ENCODE results near the gene PGGHG.
"Not testable (repeated sequence)": the region's sequence is repeated elsewhere in the genome, so short reads cannot be mapped to it uniquely, and the experiment has no call there.

Gene PGGHG

DNA sequence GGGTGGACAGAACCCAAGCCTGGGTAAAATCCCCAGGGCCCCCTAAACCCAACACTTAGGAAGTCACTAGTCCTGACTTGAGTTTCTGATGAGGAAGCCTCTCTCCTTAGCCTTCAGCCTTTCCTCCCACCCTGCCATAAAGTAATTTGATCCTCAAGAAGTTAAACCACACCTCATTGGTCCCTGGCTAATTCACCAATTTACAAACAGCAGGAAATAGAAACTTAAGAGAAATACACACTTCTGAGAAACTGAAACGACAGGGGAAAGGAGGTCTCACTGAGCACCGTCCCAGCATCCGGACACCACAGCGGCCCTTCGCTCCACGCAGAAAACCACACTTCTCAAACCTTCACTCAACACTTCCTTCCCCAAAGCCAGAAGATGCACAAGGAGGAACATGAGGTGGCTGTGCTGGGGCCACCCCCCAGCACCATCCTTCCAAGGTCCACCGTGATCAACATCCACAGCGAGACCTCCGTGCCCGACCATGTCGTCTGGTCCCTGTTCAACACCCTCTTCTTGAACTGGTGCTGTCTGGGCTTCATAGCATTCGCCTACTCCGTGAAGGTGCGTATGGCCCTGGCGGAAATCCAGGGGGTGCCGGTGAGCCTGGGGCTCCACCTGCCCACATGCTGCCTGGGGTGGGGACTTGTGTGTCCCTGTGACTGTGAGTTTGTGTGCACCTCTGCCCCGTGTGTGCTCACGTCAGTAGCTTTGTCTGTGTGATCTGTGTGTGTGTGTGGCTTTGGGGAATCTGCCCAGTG, 25.0 kb downstream of the PGGHG start, which contains the start of gene IFITM1:
TSS of gene IFITM1 (plus strand) at position 254 of the 767 bp plus-strand sequence. CDS start at position 385, 131 bp downstream.
- DNase-seq (ENCODE audit: low read depth), result peak; percentile 66

DNA sequence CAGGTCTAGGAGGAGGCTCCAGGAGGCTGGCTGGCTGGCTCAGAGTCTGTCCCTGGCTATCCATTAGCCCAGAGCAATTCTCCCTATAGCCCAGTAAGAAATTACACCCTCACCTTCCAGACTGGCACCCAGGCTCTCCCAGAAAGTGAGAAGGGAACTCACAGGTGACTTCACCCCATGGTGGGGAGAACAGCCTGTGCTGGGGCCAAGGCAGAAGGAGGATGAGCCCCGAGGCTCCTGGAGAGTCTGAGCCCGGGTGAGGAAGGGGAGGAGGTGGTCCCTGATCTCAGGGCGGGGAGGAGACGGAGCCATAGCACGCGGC, 25.6 kb downstream of the PGGHG start:
- DNase-seq (ENCODE audit: low read depth), result not testable (repeated sequence)

DNA sequence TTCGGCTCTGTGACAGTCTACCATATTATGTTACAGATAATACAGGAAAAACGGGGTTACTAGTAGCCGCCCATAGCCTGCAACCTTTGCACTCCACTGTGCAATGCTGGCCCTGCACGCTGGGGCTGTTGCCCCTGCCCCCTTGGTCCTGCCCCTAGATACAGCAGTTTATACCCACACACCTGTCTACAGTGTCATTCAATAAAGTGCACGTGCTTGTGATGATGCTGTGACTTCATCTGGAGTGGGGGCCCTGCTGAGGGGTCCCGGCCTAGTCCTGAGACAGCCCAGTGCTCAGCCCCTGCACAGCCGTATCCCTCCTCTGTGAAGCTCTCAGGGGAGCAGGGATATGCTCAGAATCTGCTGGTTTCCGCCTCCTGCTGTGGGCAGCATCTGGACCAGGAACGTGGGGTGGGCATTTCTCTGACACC, 26.1 kb downstream of the PGGHG start:
- no peak for DNase-seq (ENCODE audit: low read depth)

DNA sequence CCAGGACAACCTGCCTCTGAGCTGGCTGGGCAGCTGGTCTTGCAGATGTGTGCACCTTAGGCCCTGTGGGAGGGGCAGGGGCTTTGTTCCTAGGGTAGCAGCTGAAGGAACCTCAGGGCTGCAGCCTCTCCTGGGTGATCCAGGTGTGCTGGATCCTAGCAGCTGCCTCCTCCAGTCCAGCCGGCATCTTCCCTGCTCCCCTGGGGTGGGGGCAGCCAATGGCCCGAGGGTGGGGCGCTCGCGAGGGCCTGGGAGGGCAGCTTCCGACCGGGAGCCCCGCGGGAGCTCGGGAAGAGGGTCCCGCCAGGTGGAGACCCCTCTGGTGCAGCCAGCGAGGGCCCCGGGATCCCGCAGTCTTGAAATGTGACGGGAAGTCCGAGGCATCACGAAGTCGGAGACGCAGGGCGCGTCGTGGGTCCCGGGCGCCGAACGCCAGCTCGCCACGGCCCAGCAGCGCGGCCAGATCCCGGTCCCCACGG, 26.6 kb downstream of the PGGHG start:
- DNase-seq (ENCODE audit: low read depth), result no peak

DNA sequence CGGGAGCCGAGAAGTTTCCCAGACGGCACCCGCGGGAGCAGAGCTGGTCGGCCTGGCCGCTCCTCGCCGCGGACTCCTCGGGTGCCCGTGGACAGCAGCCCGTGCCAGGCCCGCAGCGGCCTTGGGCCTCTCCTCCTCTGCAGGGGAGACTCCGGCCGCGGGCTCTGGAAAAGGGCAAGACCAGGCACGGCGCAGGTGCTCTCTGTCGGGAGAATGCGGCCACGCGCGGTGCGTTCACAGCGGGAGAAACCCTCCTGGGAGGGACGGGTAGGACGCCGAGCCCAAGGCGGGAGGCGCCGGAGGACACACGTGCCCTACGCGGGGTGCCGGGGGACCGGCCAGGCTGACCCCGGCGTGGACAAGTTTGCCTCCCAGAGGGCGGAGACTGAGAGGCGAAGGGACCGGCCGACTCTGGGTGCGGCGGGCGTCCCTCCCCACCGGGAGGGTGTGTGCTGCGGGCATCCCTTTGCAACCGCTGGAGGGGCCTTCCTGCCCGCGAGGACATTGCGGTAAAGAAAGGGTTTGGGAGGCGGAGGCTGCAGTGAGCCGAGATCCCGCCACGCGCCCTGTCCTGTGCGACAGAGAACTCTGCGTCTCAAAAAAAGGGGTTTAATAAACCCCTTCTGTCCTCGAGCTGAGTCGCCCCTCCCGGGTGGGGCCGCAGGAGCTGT, 27.2 kb downstream of the PGGHG start:
- no peak for DNase-seq (ENCODE audit: low read depth)

DNA sequence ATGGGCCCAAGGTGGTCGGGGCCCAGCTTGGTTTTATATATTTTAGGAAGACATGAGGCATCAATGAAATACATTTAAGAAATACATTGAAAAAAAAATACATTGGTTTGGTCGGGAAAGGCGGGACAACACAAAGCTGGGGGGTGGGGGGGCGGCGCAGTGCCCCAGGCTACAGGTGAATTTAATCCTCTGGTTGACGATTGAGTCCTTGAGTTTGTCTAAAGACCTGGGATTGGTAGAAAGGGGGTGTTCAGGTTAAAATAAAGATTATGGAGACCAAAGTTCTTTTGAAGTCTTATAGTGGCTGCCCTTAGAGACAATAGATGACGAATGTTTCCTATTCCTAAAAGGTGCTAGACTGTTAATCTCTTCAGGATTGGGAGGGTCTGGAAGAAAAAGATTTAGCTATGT, 28.0 kb downstream of the PGGHG start:
- DNase-seq (ENCODE audit: low read depth), result no peak

DNA sequence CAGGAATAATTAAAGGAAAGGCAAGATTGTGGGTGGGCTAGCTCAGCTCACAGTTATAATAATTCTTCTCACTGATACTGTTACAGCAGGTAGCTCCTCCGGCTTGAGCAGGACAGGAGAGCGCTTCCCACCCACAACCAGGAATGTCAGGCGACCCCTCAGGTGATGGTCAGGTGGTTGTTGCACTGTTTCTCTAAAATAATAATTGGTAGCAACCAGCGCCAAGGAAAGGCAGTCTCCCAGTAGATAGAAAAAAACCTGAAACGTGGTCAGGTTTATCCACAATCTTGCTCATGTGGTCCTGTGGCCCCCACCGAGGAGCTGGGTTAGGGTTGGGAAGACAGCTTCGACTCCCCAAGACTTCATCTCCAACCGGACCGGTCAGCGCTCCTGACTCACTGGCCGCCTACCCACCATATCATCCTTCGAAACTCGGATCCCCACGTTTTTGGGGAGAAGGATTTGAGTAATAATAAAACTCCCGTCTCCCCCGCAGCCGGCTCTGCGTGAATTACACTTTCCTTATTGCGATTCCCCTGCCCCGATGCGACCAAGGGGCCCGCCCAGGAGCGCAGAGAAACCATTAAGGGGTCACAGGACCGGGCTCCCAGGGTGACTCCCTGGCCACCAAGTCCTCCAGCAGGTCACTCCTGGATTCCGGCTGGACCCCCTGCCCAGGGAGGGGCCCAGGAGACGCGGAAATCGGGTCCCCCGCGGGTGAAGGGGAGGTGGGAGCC, 28.9 kb downstream of the PGGHG start:
- not testable (repeated sequence) for DNase-seq (ENCODE audit: low read depth)

DNA sequence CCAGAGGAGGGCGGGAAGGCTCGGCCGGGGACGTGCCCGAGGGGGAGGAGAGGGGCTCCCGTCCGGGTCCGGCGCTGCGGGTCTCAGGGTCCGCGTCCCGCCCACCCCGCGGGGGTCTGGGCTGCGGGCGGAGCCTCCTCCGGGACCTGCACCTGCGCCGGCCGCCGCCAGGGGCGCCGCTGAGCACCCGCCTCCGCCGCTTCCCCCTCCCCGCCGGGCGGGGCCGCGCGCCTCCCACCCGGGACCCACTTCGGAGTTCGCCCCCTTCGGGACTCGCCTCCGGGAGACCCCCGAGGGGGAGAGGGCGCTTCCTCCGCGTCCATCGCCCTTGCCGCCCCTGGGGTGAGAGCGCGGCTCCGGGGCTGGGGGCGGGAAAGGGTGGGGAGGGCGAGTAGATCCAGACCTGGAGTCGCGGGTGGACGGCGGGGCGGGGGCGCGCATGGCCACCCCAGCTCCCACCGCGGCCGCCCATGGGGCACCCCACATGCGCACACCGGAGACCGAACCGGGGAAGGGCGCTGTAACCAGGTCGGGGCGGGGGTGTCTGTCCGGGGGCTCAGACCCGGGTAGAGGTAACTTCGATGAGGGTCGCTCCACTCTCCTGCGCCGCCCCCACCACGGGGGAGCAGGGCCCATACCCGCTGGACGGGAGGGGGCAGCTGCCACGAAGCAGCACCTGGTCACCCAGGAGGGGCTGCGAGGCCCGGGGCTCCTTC, 29.6 kb downstream of the PGGHG start:
- DNase-seq (ENCODE audit: low read depth), result not testable (repeated sequence)

DNA sequence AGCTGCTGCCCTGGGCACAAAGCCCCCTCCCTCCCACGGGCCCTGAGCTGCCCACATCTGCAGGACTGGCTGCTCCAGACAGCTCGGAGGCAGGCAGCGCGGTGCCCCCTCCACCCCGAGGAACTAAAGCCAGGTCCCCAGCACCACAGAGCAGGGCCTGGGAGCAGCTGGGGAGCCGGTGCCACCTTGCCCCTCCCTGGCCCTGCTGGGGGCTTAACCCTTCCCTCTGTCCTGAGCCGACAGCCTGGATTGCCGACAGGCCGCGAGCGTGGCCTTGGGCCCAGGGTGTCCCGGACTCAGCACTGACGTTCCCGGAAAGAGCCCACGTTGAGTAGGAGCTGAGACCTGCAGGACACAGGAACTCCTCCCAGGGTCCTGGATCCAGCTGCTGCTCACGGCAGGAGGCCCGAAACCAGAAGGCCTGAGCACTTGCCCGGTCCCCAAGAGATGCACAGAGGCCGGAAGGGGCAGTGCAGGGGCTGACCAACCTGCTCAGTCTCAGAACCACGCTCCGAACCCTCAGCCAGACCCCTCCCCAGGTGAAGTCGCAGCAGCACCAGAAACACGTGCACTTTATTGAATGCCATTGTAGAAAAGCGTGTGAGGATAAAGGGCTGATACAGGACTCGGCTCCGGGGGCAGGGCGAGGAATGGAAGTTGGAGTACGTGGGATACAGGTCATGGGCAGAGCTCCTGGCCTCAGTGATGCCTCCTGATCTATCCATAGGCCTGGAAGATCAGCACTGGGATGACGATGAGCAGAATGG, 30.4 kb downstream of the PGGHG start:
- peak; percentile 47 for DNase-seq (ENCODE audit: low read depth)

DNA sequence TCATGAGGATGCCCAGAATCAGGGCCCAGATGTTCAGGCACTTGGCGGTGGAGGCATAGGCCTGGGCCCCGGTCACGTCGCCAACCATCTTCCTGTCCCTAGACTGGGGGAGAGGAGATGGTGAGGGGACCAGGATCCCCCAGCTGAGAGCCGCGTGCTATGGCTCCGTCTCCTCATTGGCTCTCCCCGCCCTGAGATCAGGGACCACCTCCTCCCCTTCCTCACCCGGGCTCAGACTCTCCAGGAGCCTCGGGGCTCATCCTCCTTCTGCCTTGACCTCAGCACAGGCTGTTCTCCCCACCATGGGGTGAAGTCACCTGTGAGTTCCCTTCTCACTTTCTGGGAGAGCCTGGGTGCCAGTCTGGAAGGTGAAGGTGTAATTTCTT, 31.0 kb downstream of the PGGHG start:
- not testable (repeated sequence) for DNase-seq (ENCODE audit: low read depth)

DNA sequence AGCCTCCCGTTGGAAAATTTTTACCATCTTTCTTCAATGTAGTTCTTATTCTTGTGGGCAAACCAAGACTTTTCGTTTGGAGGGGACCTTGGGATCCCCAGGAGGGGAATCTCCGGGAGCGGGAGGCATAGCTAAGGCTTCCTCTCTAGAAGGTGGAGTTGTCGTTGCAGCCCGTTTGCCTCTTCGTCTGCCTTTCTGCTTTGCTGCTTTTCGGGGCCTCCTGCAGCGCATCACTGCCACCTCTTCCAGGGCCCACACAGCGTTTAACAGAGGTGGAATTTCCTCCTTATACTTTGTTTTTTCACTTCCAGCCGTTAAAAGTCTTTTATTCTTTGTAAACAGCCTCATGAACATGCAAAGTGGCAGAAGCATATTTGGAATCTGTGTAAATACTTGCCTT, 35.2 kb downstream of the PGGHG start:
- no peak for DNase-seq (ENCODE audit: low read depth)

DNA sequence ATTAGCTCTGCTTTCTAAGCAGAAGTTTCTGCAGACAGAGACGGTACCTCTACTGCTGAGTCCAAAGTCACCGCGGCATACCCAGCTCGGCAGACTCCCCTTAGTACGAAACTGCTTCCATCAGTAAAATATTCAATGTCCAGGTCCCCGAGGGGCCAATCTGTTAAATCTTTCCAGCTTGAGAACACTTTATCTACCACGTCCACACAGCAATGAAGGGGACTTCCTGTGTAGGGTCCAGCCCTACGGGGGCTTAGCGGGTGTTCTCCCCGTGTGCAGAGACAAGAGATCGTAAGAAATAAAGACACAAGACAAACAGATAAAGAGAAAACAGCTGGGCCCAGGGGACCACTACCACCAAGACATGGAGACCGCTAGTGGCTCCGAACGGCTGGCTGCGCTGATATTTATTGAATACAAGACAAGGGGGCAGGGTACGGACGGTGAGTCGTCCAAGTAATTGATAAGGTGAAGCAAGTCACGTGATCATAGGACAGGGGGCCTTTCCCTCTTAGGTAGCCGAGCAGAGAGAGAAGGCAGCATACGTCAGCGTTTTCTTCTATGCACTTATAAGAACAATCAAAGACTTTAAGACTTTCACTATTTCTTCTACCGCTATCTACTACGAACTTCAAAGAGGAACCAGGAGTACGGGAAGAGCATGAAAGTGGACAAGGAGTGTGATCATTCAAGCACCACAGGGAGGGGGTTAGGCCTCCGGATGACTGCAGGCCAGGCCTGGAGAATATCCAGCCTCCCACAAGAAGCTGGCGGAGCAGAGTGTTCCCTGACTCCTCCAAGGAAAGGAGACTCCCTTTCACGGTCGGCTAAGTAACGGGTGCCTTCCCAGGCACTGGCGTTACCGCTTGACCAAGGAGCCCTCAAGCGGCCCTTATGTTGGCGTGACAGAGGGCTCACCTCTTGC, 35.9 kb downstream of the PGGHG start:
- DNase-seq (ENCODE audit: low read depth), result not testable (repeated sequence)

DNA sequence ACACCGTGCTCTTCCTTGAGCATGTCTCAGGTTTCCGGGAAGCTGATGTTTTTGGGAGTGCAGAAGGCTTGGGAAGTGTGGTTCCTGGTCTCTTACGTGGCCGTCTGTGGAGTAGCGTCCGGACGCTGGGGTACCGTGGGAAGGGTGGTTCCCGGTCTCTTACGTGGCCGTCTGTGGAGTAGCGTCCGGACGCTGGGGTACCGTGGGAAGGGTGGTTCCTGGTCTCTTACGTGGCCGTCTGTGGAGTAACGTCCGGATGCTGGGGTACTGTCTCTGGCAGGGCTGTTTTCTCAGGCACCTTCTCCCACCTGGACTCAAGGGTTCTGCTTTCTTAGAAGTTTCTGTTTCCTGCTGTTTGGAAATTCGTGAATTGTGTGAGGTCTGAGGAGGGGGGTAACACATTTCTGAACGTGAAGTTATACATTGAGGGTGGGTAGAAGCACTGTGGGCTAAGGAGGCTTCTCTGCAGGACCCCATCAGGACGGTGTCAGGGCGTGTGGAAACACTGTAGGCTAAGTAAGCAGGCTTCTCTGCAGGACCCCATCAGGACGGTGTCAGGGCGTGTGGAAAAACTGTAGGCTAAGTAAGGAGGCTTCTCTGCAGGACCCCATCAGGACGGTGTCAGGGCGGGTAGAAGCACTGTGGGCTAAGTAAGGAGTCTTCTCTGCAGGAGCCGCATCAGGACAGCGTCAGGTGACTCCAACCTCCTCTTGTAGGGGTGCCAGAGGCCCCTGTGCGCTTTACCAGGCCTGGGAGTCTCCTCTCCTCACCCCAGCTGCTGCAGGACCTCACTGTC, 37.1 kb downstream of the PGGHG start:
- no peak for DNase-seq (ENCODE audit: low read depth)

DNA sequence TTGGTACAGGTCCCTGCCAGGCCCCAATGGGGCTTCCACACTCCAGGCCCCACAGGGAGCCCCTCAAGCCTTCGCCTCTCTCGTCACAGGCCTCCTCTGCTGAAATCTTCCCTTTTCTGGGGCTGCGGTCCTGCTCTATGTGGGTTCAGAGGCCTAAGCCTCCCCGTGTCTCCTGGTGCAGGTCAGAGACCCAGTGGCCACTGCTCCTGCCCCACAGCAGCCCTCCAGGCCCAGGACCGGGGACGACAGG, 37.6 kb downstream of the PGGHG start:
- no peak for DNase-seq (ENCODE audit: low read depth)

DNA sequence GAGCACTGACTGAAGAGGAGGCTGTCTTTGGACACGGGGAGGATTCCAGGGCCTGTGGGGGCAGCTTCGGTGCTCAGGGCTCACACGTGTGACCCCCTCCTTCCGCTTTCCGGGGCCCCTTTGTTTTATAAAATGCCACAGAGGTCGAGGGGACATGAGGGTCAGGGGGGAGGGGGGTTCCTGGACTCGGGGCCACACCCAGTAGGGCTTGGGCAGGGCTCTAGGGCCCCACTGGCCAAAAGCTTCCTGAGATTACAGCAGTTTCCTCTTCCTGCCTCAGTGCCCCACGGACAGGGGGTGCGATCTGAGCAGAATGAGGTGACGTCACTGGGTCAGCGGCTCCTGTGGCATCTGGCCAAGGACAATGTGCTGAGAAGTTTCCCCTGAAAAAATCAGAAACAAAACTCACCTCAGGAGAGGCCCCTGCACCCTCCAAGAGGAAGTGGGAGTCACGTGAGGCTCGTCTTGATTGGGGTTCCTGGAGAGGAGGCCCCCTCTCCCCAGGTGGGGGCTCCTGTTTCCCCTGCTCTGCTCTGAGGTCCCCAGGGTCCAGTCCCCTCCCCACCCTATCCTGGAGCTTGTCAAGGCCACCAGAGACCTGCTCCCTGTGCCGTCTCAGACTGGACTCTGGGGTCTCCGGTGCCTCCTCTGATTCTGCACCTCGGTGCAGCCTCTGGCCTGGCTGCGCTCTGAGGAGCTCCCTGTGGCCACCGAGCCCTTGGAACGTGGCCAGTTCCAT, 38.1 kb downstream of the PGGHG start:
- DNase-seq (ENCODE audit: low read depth), result peak; percentile 46

DNA sequence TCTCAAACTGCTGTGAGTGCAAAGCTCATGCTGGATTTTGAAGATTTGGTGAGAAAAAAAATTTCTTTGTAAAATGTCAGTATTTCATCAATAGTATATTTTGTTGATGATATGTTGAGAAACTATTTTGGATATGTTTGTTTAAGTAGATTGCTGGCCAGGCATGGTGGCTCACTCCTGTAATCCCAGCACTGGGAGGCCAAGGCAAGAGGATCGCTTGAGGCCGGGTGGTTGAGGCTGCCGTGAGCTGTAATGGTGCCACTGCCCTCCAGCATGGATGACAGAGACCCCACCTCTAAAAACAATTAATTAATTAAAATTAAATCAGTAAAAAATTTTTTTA, 38.6 kb downstream of the PGGHG start:
- peak; percentile 9 for DNase-seq (ENCODE audit: low read depth)

DNA sequence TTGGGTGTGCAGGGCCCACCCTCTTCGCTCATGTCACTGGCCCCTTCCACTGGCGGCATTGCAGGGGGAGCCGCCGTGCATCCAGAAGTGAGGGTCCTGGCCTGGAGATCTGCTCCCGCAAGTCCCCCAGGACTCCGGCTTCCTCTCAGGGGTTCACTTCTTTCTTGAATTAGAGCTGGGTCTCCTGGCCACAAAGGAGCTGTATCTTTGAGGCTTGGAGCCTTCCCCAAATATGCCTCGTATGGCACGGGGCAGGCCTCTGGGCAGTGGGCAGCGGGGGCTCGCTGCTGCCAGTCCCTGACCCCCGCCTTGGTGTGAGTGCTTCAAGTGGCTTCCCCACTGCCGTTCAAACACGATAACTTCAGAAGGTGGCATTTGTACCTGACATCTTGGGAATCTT, 39.1 kb downstream of the PGGHG start:
- no peak for DNase-seq (ENCODE audit: low read depth)

DNA sequence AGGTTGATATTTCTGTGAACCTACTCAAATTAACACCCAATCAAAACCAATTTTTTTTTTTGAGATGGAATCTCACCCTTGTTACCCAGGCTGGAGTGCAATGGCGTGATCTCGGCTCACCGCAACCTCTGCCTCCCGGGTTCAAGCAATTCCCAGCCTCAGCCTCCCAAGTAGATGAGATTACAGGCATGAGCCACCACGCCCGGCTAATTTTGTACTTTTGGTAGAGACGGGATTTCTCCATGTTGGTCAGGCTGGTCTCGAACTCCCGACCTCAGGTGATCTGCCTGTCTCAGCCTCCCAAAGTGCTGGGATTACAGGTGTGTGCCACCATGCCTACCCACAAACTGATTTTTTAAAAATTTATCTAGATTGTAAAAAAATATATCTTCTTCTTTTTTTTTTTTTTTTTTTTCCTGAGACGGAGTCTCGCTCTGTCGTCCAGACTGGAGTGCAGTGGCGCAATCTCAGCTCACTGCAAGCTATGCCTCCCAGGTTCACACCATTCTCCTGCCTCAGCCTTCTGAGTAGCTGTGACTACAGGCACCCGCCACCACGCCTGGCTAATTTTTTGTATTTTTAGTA, 39.7 kb downstream of the PGGHG start:
- not testable (repeated sequence) for DNase-seq (ENCODE audit: low read depth)

DNA sequence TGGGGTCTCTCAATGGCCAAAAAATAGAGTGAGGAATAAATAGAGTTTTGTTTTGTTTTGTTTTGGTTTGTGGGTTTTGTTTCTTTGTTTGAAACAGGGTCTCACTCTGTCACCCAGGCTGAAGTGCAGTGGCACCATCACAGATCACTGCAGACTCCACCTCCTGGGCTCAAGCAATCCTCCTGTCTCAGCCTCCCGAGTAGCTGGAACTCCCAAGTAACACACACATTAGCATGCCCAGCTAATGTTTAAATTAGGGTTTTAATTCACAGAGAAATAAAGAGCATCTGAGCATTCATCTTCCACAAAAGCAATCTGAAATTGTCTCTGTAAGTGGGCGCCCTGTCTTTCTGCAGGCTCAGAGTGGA, 40.9 kb downstream of the PGGHG start:
- no peak for DNase-seq (ENCODE audit: low read depth)
